GM12878 (cell line): ENCODE measurements around the gene DLG1. TPM values are rescaled to one million over a fixed set of nuclear protein-coding genes. Genes with fewer than 3 reads are reported as not detected.
A peak's percentile ranks its signal among the peaks of the same experiment; 100 is the strongest.

Source experiments
- ATAC-seq: fragments of 200-7000 bp; cut with Tn5 transposase; 3 replicates; pipeline ENCODE4 v1.9.1; 2020; ENCODE audit warnings: mild to moderate bottlenecking, moderate library complexity
- BruUV-seq: library from RNA; stranded (reverse); fragments of 400-500 nt; replicated peaks from 2 replicates; lab custom pipeline; 2021; lab: Mats Ljungman, UMichigan
- CTCF ChIA-PET: fragments of 300-600 bp; sonication (Branson Sonifier 250); formaldehyde crosslinking; extraction: SDS; loops from one replicate; lab custom pipeline; 2021; ENCODE audit warnings: inconsistent platforms; lab: Yijun Ruan, JAX
- POLR2A ChIA-PET: fragments of 350-600 bp; formaldehyde crosslinking; extraction: SDS; loops from one replicate; lab custom pipeline; 2021; ENCODE audit warnings: inconsistent platforms; lab: Charles Lee
- RAD21 ChIA-PET: fragments of 300-600 bp; sonication (Branson Sonifier 250); formaldehyde crosslinking; loops from one replicate; lab custom pipeline; 2023; ENCODE audit warnings: antibody characterized with exemption; ENCODE audit not compliant: unreplicated experiment; lab: Charles Lee
- SMC1A ChIA-PET: fragments of 300-600 bp; sonication (Branson Sonifier 250); formaldehyde crosslinking; loops from one replicate; lab custom pipeline; 2023; ENCODE audit not compliant: unreplicated experiment, uncharacterized antibody; lab: Charles Lee
- DNase-seq: peaks from one replicate; pipeline ENCODE4 v3.0.0-alpha.2; 2011; ENCODE audit warnings: low read depth, low spot score
- FAIRE-seq: peaks from 3 replicates; lab custom pipeline; 2011; peaks lifted over from hg19 to GRCh38; lab: Jason Lieb, UNC
- H2AFZ ChIP-seq: 2 replicates; pipeline ENCODE4 v1.6.0; 2011; ENCODE audit warnings: low read depth, low read length, control low read depth; ENCODE audit not compliant: control insufficient read depth
- H3K27ac ChIP-seq: 2 replicates; pipeline ENCODE4 v1.5.1; 2011; ENCODE audit warnings: control low read depth; ENCODE audit not compliant: control insufficient read depth, insufficient read depth
- H3K27me3 ChIP-seq, 2 experiments: replicated peaks in 1 of 2; 2 replicates each; pipeline versions ENCODE4 v1.6.0 to v1.6.1; 2011; ENCODE audit warnings: low read length in 1 of 2; ENCODE audit not compliant: control insufficient read depth in 2 of 2, insufficient read depth in 2 of 2
- H3K36me3 ChIP-seq, 2 experiments: 2 replicates each; pipeline ENCODE4 v1.5.1; 2011; ENCODE audit warnings: low read length in 1 of 2; ENCODE audit not compliant: control insufficient read depth in 2 of 2, insufficient read depth in 2 of 2
- H3K4me1 ChIP-seq: 2 replicates; pipeline ENCODE4 v1.6.1; 2011; ENCODE audit warnings: mild to moderate bottlenecking, low read length, moderate library complexity, mixed read lengths; ENCODE audit not compliant: control insufficient read depth, insufficient read depth
- H3K4me2 ChIP-seq: 2 replicates; pipeline ENCODE4 v1.6.0; 2011; ENCODE audit warnings: control low read depth; ENCODE audit not compliant: control insufficient read depth, insufficient read depth
- H3K4me3 ChIP-seq: fragments of 200-600 bp; sonication (generic); 2 replicates; pipeline ENCODE4 v1.5.1; 2016
- H3K79me2 ChIP-seq: 2 replicates; pipeline ENCODE4 v1.6.0; 2011; ENCODE audit warnings: low read length; ENCODE audit not compliant: control insufficient read depth, insufficient read depth
- H3K9ac ChIP-seq: 2 replicates; pipeline ENCODE4 v1.8.0; 2011; ENCODE audit warnings: low read length, control low read depth, mixed read lengths; ENCODE audit not compliant: control insufficient read depth, insufficient read depth
- H3K9me3 ChIP-seq: replicated peaks from 3 replicates; pipeline ENCODE4 v1.5.1; 2011; ENCODE audit warnings: mild to moderate bottlenecking, low read length; ENCODE audit not compliant: control insufficient read depth, insufficient read depth
- H4K20me1 ChIP-seq: 2 replicates; pipeline ENCODE4 v1.6.0; 2011; ENCODE audit not compliant: control insufficient read depth, insufficient read depth
- JUNB ChIP-seq: IDR thresholded peaks from 2 replicates; pipeline ENCODE4 v1.6.1; 2016; ENCODE audit warnings: antibody characterized with exemption, mild to moderate bottlenecking
- MEF2B ChIP-seq: fragments of 450-650 bp; IDR thresholded peaks from 2 replicates; pipeline ENCODE4 v1.6.1; 2018; ENCODE audit warnings: mild to moderate bottlenecking, moderate library complexity; ENCODE audit not compliant: partially characterized antibody, poor library complexity, severe bottlenecking
- MLLT1 ChIP-seq: fragments of 450-650 bp; IDR thresholded peaks from 2 replicates; pipeline ENCODE4 v1.6.1; 2016; ENCODE audit warnings: mild to moderate bottlenecking
- RUNX3 ChIP-seq: IDR thresholded peaks from 2 replicates; pipeline ENCODE4 v1.6.1; 2012; ENCODE audit warnings: low read length, inconsistent platforms
- WGBS: methylation state at CpG from one replicate; pipeline ENCODE4 v1.1.6; 2016; ENCODE audit warnings: low lambda C conversion rate; ENCODE audit not compliant: insufficient replicate concordance, insufficient coverage; ENCODE audit errors: missing lambda C conversion rate; 5-methylcytosine and 5-hydroxymethylcytosine counted together
- in situ Hi-C: fragments of 300-500 bp; cut with MboI; formaldehyde crosslinking; loops from 9 replicates; pipeline ENCODE4 v1.14.3; 2018; ENCODE audit warnings: mixed read lengths
- intact Hi-C: fragments of 100-400 bp; cut with micrococcal nuclease; formaldehyde crosslinking; loops from one replicate; pipeline ENCODE4 v1.14.2; 2022; ENCODE audit not compliant: unreplicated experiment
- polyA plus RNA-seq, 11 experiments: library from polyadenylated mRNA; depleted of rRNA in 4 of 11; unstranded in 6 of 11; stranded (reverse) in 5 of 11; fragments of >200 nt; fragmentation: Nextera tagmentation in 4 of 11; fragmentation: Illumina TruSeq in 1 of 11; extraction: Ambion mirVana in 4 of 11; extraction: Trizol in 1 of 11; gene quantifications; 1 replicate in 1 of 11; 2 replicates in 10 of 11; pipeline versions ENCODE4 v1.2.1 to v1.2.3, GENCODE V29; 2011 to 2016; ENCODE audit warnings: inconsistent platforms in 2 of 11, missing spikeins in 2 of 11, low read depth in 1 of 11
- total RNA-seq, 4 experiments: library from RNA; depleted of rRNA in 3 of 4; stranded (reverse); fragments of >200 nt in 3 of 4; fragmentation: Illumina TruSeq in 1 of 4; extraction: Trizol in 1 of 4; gene quantifications; 2 replicates each; pipeline versions ENCODE4 v1.2.1 to v1.2.3, GENCODE V29; 2013 to 2021
- TF ChIP-seq, protein P1 (sequence below): fragments of 450-650 bp; IDR thresholded peaks from 2 replicates; pipeline ENCODE4 v1.6.1; 2017; ENCODE audit warnings: mild to moderate bottlenecking, moderate library complexity

DLG1 gene
- total and polyA plus RNA-seq, 10 of the 15 experiments (the other 5 are each of a cell fraction or from before 2014, with no cell fraction given) = 9.2 to 63.1 (median 40.1) TPM

- no peaks in the 10 kb centered on the region for H3K27me3 ChIP-seq
- no peaks in the 10 kb centered on the region for H4K20me1 ChIP-seq
- H3K36me3 ChIP-seq = no peaks in the 10 kb centered on the region
- in situ Hi-C loops = no loop called here
- H2AFZ ChIP-seq = no peak overlapping the region
- H3K4me1 ChIP-seq = peaks cover 9% of the 10 kb centered on the region
- DNase-seq = no peak
- BruUV-seq = no TSS peak
- FAIRE-seq = no peak
- no peak overlapping the region for H3K27ac ChIP-seq
- intact Hi-C loops = no loop called here
- no peaks in the 10 kb centered on the region for H3K79me2 ChIP-seq
- H3K4me3 ChIP-seq = no peak overlapping the region
- no peak for TF ChIP-seq MLLT1
- TF ChIP-seq, all 136 proteins: peak for 0
- CTCF ChIA-PET = interaction anchor here (2.8 kb wide), 1 partner anchor 54 kb away, joined by 8 read pairs; no protein-coding TSS in a partner anchor
- POLR2A ChIA-PET = no interaction called here
- no peak overlapping the region for H3K9ac ChIP-seq
- SMC1A ChIA-PET = interaction anchor here (1.1 to 1.8 kb wide), 2 partner anchors 10 to 54 kb away, joined by 3 to 6 read pairs; no protein-coding TSS in a partner anchor
- no peaks in the 10 kb centered on the region; the same call in 2 of the 3 replicates for H3K9me3 ChIP-seq
- ATAC-seq = no peak
- RAD21 ChIA-PET = interaction anchor here (1.3 kb wide), 1 partner anchor 10 kb away, joined by 3 read pairs; no protein-coding TSS in a partner anchor
- WGBS = 88% methylated on average over 3 of the region's 3 CpGs
- H3K4me2 ChIP-seq = no peak overlapping the region
Measured at GRCh38 chr3:197311591-197311990, 13.2 kb upstream of the DLG1 start.

- H2AFZ ChIP-seq = no peak overlapping the region
- H4K20me1 ChIP-seq = no peaks in the 10 kb centered on the region
- ATAC-seq = peak; percentile 43
- no peaks in the 10 kb centered on the region for H3K36me3 ChIP-seq
- in situ Hi-C loops = no loop called here
- H3K27ac ChIP-seq = no peak overlapping the region
- no TSS peak for BruUV-seq
- intact Hi-C loops = no loop called here
- H3K9ac ChIP-seq = no peak overlapping the region
- H3K27me3 ChIP-seq = no peaks in the 10 kb centered on the region
- POLR2A ChIA-PET = interaction anchor here (0.5 kb wide), 1 partner anchor 693 kb away, joined by 4 read pairs; no protein-coding TSS in a partner anchor
- H3K4me1 ChIP-seq = peaks cover 19% of the 10 kb centered on the region
- peak; percentile 71 for FAIRE-seq
- H3K4me3 ChIP-seq = 0 out of 2 replicates have a peak overlapping the region, but pooled peaks have one; percentile 5
- WGBS = 20% methylated on average over 5 of the region's 5 CpGs
- no peaks in the 10 kb centered on the region for H3K79me2 ChIP-seq
- H3K9me3 ChIP-seq = no peaks in the 10 kb centered on the region; the same call in 2 of the 3 replicates
- CTCF ChIA-PET = interaction anchor here (2.8 kb wide), 1 partner anchor 52 kb away, joined by 8 read pairs; no protein-coding TSS in a partner anchor
- SMC1A ChIA-PET = interaction anchor here (0.9 to 1.0 kb wide), 3 partner anchors 34 to 145 kb away, joined by 3 read pairs; no protein-coding TSS in a partner anchor
- no peak for DNase-seq
- RAD21 ChIA-PET = interaction anchor here (0.5 kb wide), 1 partner anchor 47 kb away, joined by 3 read pairs; no protein-coding TSS in a partner anchor
- peak overlapping the region; percentile 22; the same call in 1 of the 2 replicates for H3K4me2 ChIP-seq
- TF ChIP-seq, protein P1, sequence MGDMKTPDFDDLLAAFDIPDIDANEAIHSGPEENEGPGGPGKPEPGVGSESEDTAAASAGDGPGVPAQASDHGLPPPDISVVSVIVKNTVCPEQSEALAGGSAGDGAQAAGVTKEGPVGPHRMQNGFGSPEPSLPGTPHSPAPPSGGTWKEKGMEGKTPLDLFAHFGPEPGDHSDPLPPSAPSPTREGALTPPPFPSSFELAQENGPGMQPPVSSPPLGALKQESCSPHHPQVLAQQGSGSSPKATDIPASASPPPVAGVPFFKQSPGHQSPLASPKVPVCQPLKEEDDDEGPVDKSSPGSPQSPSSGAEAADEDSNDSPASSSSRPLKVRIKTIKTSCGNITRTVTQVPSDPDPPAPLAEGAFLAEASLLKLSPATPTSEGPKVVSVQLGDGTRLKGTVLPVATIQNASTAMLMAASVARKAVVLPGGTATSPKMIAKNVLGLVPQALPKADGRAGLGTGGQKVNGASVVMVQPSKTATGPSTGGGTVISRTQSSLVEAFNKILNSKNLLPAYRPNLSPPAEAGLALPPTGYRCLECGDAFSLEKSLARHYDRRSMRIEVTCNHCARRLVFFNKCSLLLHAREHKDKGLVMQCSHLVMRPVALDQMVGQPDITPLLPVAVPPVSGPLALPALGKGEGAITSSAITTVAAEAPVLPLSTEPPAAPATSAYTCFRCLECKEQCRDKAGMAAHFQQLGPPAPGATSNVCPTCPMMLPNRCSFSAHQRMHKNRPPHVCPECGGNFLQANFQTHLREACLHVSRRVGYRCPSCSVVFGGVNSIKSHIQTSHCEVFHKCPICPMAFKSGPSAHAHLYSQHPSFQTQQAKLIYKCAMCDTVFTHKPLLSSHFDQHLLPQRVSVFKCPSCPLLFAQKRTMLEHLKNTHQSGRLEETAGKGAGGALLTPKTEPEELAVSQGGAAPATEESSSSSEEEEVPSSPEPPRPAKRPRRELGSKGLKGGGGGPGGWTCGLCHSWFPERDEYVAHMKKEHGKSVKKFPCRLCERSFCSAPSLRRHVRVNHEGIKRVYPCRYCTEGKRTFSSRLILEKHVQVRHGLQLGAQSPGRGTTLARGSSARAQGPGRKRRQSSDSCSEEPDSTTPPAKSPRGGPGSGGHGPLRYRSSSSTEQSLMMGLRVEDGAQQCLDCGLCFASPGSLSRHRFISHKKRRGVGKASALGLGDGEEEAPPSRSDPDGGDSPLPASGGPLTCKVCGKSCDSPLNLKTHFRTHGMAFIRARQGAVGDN = no peak
- TF ChIP-seq MEF2B (no peak), RUNX3 (peak; percentile 43; the same call in 1 of the 2 replicates), JUNB (peak; percentile 3; the same call in 1 of the 2 replicates)
Measured at GRCh38 chr3:197309528-197310361, 11.3 kb upstream of the DLG1 start.
